GM18498 (cell line): ENCODE measurements around the gene AKAP9.
"Not testable (repeated sequence)": the region's sequence is repeated elsewhere in the genome, so short reads cannot be mapped to it uniquely, and the experiment has no call there.

ENCODE experiments used
- ATAC-seq: cut with Tn5 transposase; IDR thresholded peaks from one replicate; pipeline ENCODE4 v1.9.1; 2021; ENCODE audit warnings: mild to moderate bottlenecking, moderate library complexity; ENCODE audit not compliant: unreplicated experiment

Gene AKAP9

GRCh38 chr7:92131764-92132330 is 191.2 kb downstream of the AKAP9 start:
- no peak for ATAC-seq

GRCh38 chr7:92133133-92133736 is 192.6 kb downstream of the AKAP9 start:
- peak; percentile 25 for ATAC-seq

- ATAC-seq = peak; percentile 38
Observed at GRCh38 chr7:92133737-92134270, 193.1 kb downstream of the AKAP9 start.

GRCh38 chr7:92134271-92135051 is 193.8 kb downstream of the AKAP9 start, which contains the start of gene CYP51A1:
TSS of gene CYP51A1 (minus strand) at chr7:92134477. CDS start at chr7:92134364, 113 bp downstream.
- peak; percentile 85 for ATAC-seq

GRCh38 chr7:92135052-92135889 is 194.6 kb downstream of the AKAP9 start:
- ATAC-seq = no peak

GRCh38 chr7:92137557-92137956 is 196.9 kb downstream of the AKAP9 start:
- ATAC-seq = no peak

- no peak for ATAC-seq
Observed at GRCh38 chr7:92141161-92141560, 200.5 kb downstream of the AKAP9 start.

- not testable (repeated sequence) for ATAC-seq
Observed at GRCh38 chr7:92142791-92143190, 202.1 kb downstream of the AKAP9 start.

GRCh38 chr7:92143192-92143880 is 202.7 kb downstream of the AKAP9 start:
- not testable (repeated sequence) for ATAC-seq

- ATAC-seq = no peak
Observed at GRCh38 chr7:92149736-92150239, 209.1 kb downstream of the AKAP9 start.

GRCh38 chr7:92150450-92151017 is 209.9 kb downstream of the AKAP9 start:
- ATAC-seq = no peak

GRCh38 chr7:92155108-92155739 is 214.6 kb downstream of the AKAP9 start:
- no peak for ATAC-seq

- no peak for ATAC-seq
Observed at GRCh38 chr7:92156990-92157389, 216.3 kb downstream of the AKAP9 start.

GRCh38 chr7:92158660-92159575 is 218.3 kb downstream of the AKAP9 start:
- peak; percentile 77 for ATAC-seq
